ENCODE measurements around the gene SH3RF1.
"Not testable (repeated sequence)": the region's sequence is repeated elsewhere in the genome, so short reads cannot be mapped to it uniquely, and the experiment has no call there.

Gene SH3RF1

DNA sequence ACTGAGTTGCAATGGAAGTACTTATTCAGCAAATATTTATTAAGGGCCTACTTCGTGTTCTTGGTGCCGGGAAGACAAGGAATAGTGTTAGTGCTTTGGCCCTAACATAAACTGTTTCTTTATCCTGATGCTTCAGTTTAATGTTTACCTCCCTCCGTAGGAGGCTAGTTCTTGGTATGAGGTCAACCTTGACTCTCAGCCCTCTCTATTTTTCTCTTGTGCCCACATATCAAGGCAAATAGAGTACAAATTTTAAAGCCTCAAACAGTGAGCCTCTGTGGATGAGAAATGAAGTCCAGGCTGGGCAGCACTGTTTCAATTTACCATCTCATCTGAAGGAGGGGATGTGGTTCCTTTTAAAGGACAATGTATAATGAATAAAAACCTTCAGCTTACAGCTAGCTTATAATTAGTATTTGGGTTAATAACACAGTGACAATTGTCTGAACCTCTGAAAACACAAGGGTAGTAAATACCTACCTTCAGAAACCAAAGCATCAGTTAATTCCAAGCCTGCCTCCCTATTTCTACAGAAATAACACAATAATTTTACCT lies 68.5 kb downstream of the SH3RF1 start:
- DNase-seq (ENCODE audit: low read depth), result no peak
- TF ChIP-seq, protein P1, sequence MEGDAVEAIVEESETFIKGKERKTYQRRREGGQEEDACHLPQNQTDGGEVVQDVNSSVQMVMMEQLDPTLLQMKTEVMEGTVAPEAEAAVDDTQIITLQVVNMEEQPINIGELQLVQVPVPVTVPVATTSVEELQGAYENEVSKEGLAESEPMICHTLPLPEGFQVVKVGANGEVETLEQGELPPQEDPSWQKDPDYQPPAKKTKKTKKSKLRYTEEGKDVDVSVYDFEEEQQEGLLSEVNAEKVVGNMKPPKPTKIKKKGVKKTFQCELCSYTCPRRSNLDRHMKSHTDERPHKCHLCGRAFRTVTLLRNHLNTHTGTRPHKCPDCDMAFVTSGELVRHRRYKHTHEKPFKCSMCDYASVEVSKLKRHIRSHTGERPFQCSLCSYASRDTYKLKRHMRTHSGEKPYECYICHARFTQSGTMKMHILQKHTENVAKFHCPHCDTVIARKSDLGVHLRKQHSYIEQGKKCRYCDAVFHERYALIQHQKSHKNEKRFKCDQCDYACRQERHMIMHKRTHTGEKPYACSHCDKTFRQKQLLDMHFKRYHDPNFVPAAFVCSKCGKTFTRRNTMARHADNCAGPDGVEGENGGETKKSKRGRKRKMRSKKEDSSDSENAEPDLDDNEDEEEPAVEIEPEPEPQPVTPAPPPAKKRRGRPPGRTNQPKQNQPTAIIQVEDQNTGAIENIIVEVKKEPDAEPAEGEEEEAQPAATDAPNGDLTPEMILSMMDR (IDR thresholded peaks at IDR 0.05; ENCODE audit: control insufficient read depth, extremely low read depth, insufficient read depth), result no peak
- no peak overlapping the region for H3K4me3 ChIP-seq (ENCODE audit: low read depth, low read length)

DNA sequence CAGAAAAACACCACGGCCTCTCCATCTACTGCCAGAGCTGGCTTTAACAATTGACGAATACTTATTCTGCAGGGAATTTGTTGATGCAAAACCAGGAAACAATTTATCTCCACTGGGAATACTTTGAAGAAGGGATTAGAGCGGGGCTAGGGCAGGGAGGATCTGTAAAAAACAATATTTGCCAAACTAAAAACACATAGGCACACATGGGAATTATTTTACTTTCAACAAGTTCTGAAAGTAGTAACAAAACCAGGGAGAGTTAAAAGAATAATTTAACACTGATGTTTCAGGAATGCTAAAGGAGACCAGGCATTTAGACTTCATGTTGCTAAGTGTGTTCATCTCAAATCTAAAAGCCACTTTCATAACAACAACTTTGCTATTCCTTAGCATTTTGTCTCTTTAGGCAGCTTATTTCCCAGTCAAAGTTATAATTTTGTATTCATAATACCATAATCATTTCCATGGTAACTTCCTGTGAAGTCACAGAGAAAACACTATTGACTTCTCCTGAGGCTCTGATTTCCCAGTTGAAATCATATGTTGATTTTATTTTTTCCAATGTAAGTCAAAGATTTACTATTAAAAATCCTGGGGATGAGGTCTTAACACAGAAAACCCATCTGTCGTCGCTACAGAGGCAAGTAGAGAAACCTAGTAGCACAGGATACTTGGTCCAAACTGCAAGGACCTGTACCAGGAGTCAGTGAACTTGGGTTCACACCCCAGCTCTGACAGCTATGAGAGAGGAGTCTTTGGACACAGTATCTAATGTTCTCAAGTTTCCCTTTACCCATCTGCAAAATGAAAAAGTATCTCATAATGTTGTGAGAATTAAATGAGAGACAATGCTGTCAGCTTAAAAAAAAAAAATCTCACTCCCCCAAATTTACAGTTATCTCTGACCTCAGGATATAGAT lies 69.3 kb downstream of the SH3RF1 start:
- H3K4me3 ChIP-seq (ENCODE audit: low read depth, low read length), result no peak overlapping the region
- DNase-seq (ENCODE audit: low read depth), result no peak
- TF ChIP-seq, protein P1 (IDR thresholded peaks at IDR 0.05; ENCODE audit: control insufficient read depth, extremely low read depth, insufficient read depth), result no peak

DNA sequence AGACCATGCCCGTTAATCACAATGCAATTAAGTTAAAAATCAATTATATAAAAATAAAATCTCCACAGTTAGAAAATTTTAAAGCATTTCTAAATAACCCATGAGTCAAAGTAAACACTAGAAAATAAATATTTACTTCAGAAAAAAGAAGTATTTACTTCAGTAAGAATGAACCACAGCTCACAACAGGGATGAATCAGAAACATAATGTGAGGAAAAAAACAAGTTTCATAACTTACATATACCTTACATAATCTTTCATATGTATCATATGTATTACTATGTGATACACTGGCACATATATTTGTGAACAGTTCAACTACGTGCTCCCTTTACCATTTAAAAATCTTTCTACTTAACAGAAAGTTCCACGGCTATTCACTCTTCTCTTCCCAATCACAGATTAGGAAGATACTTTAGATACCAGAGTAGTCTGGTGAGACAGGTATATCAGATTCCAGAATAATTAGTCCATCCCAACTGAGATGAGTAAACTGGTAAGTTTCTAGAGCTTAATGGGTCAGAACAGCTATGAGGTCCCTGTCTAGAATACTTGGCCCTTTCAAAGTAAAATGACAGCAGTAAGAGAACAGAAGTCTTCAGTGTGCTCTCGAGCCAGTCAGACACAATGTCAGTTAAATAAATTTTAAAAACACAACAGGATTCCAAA lies 70.3 kb downstream of the SH3RF1 start:
- DNase-seq (ENCODE audit: low read depth), result no peak
- no peak overlapping the region for H3K4me3 ChIP-seq (ENCODE audit: low read depth, low read length)
- TF ChIP-seq, protein P1 (IDR thresholded peaks at IDR 0.05; ENCODE audit: control insufficient read depth, extremely low read depth, insufficient read depth), result no peak

DNA sequence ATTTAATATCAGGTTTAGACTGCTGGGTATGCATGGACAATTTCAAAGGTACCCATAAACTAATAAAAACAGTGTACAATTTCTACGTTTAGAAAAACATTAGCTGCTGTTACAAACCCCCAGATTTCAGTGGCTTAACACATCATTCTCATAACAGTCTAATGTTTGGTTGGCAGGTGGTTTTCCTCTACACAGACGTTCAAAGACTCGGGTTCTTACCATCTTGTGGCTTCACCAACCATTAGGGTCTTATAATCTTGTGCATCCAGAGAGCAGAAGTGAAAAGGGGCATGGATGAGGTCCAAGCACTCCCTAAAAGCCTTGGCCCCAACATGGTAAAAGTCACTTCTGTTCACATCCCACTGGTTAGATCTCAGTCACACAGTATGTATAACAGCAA lies 71.6 kb downstream of the SH3RF1 start:
- TF ChIP-seq, protein P1 (IDR thresholded peaks at IDR 0.05; ENCODE audit: control insufficient read depth, extremely low read depth, insufficient read depth), result no peak
- no peak overlapping the region for H3K4me3 ChIP-seq (ENCODE audit: low read depth, low read length)
- DNase-seq (ENCODE audit: low read depth), result no peak

DNA sequence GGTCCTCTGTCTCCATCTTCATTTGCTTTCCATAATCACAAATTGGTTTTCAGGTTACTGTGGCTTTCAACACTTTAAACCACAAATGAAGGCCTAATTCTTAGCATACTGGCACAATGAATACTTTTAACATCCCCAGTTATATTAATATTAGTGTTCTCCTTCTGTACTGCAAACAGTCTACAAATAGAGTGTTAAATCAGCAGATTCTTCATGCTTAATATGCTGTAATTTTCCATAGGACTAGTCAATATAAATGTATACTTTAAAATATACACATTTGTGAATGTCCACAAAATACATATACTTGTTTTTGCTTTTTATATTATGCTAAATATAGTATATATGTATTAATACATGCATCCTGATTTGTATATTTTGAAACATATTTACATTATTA lies 72.6 kb downstream of the SH3RF1 start:
- DNase-seq (ENCODE audit: low read depth), result no peak
- TF ChIP-seq, protein P1 (IDR thresholded peaks at IDR 0.05; ENCODE audit: control insufficient read depth, extremely low read depth, insufficient read depth), result no peak
- H3K4me3 ChIP-seq (ENCODE audit: low read depth, low read length), result no peak overlapping the region

DNA sequence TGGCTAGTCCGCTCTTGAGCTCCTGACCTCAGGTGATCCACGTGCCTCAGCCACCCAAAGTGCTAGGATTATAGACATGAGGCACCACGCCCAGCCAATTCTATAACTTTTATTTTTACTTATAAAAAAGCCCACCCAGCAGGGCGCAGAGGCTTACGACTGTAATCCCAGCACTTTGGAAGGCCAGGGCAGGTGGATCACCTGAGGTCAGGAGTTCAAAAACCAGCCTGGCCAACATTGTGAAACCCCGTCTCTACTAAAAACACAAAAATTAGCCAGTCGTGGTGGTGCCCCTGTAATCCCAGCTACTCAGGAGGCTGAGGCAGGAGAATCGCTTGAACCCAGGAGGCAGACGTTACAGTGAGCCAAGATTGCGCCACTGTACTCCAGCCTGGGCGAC lies 73.5 kb downstream of the SH3RF1 start:
- DNase-seq (ENCODE audit: low read depth), result not testable (repeated sequence)

DNA sequence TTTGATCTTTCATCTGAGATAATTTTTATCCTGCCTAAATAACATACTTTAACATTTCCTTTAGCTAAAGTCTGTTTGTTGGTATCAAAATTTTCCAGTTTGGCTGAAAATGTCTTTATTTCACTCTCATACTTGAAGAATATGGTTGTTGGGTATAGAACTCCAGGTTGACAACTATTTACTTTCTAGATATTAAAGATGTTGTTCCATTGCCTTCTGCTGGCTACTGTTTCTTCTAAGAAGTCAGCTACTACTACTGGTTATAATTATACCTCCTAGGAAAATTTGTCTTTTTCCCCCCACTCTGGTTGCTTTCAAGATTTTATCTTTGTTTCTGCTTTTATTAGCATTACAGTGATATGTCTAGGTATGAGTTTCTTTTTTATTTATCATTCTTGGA lies 75.7 kb downstream of the SH3RF1 start:
- TF ChIP-seq, protein P1 (IDR thresholded peaks at IDR 0.05; ENCODE audit: control insufficient read depth, extremely low read depth, insufficient read depth), result no peak
- H3K4me3 ChIP-seq (ENCODE audit: low read depth, low read length), result no peak overlapping the region
- DNase-seq (ENCODE audit: low read depth), result no peak

More for the DNA sequence above, 73.5 kb downstream of the SH3RF1 start:
- H3K4me3 ChIP-seq (ENCODE audit: low read depth, low read length), result not testable (repeated sequence)

DNA sequence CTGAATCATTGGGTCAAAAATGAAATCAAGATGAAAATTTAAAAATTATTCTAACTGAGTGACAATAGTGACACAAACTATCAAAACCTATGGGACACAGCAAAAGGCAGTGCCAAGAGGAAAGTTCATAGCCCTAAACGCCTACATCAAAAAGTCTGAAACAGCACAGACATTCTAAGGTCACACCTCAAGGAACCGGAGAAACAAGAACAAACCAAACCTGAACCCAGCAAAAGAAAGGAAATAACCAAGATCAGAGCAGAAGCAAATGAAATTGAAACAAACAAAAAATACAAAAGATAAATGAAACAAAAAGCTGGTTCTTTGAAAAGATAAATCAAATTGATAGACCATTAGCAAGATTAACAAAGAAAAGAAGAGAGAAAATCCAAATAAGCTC lies 80.8 kb downstream of the SH3RF1 start:
- H3K4me3 ChIP-seq (ENCODE audit: low read depth, low read length); DNase-seq (ENCODE audit: low read depth): not testable (repeated sequence)

Data from LNCaP clone FGC (cell line).